Choroid plexus epithelial cell (primary cell): ENCODE data around the gene CEP72.
"Not testable (repeated sequence)": the region's sequence is repeated elsewhere in the genome, so short reads cannot be mapped to it uniquely, and the experiment has no call there.

ENCODE experiments used
- DNase-seq: peaks from one replicate; pipeline ENCODE4 v3.0.0-alpha.2; 2010; ENCODE audit warnings: low read depth
- H3K4me3 ChIP-seq: 2 replicates; pipeline ENCODE4 v1.5.1; 2011; ENCODE audit warnings: low read depth, mild to moderate bottlenecking, control low read depth, low read length, moderate library complexity
- TF ChIP-seq, protein P1 (sequence below): conservative IDR thresholded peaks from 2 replicates; pipeline ENCODE4 v1.5.1; 2011; ENCODE audit warnings: low read depth, mild to moderate bottlenecking, control low read depth, inconsistent platforms, low read length, moderate library complexity

CEP72 gene

DNA sequence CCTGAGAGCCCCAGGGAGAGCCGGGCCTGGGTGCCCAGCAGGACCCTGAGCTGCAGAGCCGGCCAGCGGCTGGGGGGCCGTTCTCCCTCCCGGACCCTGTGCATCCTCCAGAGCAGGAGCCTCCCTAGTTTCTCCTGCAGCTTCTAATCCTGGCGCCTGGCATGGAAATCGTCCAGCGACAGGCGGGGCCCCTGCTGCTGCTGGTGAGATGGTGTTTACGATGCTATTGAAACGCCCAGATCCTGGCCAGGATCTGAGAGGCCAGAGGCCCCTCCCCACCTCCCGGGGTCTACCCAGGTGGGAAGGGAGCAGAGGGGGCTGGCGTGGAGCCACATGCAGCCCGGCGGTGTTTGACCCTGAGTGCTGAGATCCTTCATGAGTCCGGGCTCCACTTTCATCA, 38.2 kb upstream of the CEP72 start:
- DNase-seq, result no peak
- no peak overlapping the region for H3K4me3 ChIP-seq
- TF ChIP-seq, protein P1, sequence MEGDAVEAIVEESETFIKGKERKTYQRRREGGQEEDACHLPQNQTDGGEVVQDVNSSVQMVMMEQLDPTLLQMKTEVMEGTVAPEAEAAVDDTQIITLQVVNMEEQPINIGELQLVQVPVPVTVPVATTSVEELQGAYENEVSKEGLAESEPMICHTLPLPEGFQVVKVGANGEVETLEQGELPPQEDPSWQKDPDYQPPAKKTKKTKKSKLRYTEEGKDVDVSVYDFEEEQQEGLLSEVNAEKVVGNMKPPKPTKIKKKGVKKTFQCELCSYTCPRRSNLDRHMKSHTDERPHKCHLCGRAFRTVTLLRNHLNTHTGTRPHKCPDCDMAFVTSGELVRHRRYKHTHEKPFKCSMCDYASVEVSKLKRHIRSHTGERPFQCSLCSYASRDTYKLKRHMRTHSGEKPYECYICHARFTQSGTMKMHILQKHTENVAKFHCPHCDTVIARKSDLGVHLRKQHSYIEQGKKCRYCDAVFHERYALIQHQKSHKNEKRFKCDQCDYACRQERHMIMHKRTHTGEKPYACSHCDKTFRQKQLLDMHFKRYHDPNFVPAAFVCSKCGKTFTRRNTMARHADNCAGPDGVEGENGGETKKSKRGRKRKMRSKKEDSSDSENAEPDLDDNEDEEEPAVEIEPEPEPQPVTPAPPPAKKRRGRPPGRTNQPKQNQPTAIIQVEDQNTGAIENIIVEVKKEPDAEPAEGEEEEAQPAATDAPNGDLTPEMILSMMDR, result no peak

DNA sequence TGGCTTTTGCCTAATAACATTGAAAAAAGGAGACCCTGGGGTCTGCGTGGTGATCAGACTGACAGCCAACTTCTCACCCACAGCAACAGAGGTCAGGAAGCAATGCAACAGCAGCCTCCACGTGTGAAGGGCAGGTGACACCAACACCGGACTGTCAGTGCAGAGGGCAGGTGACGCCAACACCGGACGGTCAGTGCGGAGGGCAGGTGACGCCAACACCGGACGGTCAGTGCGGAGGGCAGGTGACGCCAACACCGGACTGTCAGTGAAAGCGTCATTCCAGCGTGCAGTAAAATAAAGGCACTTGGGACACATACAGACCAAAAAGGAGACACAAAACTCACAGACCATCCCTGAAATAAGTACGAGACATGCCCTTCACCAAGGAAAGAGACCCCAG, 37.2 kb upstream of the CEP72 start:
- TF ChIP-seq, protein P1, result no peak
- H3K4me3 ChIP-seq, result no peak overlapping the region
- no peak for DNase-seq

DNA sequence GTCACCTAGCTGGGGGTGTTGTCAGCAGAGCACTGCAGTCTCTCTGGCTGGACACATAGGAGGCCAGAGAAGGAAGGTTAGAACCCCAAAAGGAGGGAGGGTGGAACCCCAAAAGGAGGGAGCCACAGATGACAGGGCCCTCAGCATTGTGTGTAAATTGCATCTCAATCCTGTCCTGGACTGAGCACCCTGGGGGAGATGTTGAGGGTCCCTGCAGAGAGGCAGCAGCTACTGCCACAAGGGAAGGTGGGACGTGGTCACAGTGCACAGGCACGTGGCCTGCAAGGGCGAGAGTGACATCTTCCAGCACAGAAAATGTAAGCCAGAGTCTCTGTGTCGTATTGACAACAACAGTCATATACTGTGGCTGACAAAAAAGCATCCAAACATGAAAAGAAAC, 36.5 kb upstream of the CEP72 start:
- no peak for DNase-seq
- H3K4me3 ChIP-seq, result no peak overlapping the region
- TF ChIP-seq, protein P1, result no peak

DNA sequence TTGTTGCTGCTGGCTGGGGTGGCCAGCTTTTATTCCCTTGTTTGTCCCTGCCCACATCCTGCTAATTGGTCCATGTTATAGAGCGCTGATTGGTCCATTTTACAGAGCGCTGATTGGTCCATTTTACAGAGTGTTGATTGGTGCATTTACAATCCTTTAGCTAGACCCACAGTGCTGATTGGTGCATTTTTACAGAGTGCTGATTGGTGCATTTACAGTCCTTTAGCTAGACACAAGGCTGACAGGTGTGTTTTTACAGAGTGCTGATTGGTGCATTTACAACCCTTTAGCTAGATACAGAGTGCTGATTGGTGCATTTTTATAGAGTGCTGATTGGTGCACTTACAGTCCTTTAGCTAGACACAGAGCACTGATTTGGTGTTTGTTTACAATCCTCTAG, 34.9 kb upstream of the CEP72 start:
- not testable (repeated sequence) for DNase-seq, H3K4me3 ChIP-seq

DNA sequence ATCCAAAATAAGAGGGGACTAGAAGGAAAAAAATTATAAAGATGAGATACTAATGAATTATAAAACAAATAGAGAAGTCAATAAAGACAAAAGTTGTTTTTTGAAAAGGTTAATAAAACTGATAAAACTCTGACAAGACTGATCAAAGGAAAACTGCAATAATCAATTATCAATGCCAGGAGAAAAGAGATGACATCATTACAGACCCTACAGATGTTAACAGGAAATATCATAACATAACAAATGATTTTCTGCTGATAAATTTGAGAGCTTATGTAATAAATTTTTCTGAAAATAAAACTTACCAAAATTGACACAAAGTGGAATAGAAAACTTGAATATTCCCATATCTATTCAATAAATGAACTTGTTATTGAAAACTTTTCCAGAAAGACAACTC, 34.3 kb upstream of the CEP72 start:
- H3K4me3 ChIP-seq, result no peak overlapping the region
- DNase-seq, result no peak
- TF ChIP-seq, protein P1, result no peak

DNA sequence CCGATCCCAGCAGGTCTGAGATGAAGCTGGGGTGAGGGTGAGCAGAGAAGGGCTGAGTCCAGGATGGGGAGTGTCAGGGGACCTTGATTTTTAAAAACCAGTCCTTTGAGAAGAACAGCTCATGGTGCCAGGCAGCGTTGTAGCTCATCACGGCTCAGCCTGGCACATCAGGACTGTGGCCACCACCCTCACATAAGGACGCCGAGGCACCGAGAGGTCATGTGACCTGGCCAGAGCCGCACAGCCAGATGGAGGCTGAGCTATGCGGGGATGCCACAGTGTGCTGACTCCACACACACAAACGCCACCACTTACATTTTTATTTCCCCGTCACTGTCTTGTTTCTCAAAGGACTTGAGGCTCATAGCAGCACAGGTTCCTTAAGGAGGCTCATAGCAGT, 32.9 kb upstream of the CEP72 start:
- no peak for DNase-seq
- TF ChIP-seq, protein P1, result no peak
- no peak overlapping the region for H3K4me3 ChIP-seq

DNA sequence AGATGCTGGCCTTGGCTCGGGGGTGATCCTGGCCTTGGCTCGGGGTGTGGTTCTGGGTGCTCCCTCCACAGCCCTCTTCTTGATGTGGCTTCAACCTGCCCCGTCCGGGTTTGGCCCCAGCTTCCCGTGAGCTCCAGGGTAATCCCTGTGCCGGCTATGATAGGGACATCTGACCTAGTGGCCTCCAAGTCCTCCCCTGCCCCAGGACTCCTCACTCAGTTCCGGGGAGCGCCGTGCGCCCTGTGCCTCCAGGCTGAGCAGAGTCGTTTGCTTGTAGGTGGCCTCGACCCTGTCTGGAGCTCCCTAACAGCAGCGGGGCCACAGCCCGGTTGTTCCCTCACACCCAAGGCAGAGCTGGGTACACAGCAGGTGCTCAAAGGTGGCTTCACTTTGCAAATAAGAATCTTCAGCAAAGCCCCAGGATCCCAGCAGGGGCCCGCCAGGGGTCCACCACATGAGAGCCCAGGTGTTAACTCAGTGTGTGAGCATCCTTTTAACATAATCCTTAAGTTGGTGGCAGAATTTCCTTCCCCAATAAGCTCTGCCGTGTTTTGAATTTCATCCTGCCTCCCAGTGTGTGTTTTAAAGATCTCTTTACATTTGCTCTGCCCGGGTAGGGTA, 32.3 kb upstream of the CEP72 start:
- TF ChIP-seq, protein P1, result no peak
- H3K4me3 ChIP-seq, result no peak overlapping the region
- DNase-seq, result no peak
